AG08396 (cell line): ENCODE results near the gene NNMT.

ENCODE experiments used
- DNase-seq: peaks from one replicate; pipeline ENCODE4 v3.0.0; 2012; ENCODE audit warnings: low spot score, mixed read lengths

Gene NNMT

GRCh38 chr11:114263513-114264170 is 32.6 kb upstream of the NNMT start:
- DNase-seq, result no peak

GRCh38 chr11:114264381-114264780 is 31.8 kb upstream of the NNMT start:
- no peak for DNase-seq

- no peak for DNase-seq
Measured at GRCh38 chr11:114265122-114265878, 30.9 kb upstream of the NNMT start.

GRCh38 chr11:114269498-114269897 is 26.7 kb upstream of the NNMT start:
- no peak for DNase-seq

GRCh38 chr11:114270531-114271270 is 25.5 kb upstream of the NNMT start:
- DNase-seq, result no peak

- DNase-seq, result no peak
Measured at GRCh38 chr11:114271316-114271715, 24.9 kb upstream of the NNMT start.

- no peak for DNase-seq
Measured at GRCh38 chr11:114272311-114272710, 23.9 kb upstream of the NNMT start.

- DNase-seq, result no peak
Measured at GRCh38 chr11:114273071-114273470, 23.1 kb upstream of the NNMT start.

- no peak for DNase-seq
Measured at GRCh38 chr11:114273890-114274635, 22.1 kb upstream of the NNMT start.

GRCh38 chr11:114274637-114275036 is 21.6 kb upstream of the NNMT start:
- DNase-seq, result no peak

GRCh38 chr11:114275280-114275679 is 20.9 kb upstream of the NNMT start:
- DNase-seq, result no peak

- DNase-seq, result no peak
Measured at GRCh38 chr11:114276077-114276476, 20.1 kb upstream of the NNMT start.

GRCh38 chr11:114277637-114278341 is 18.4 kb upstream of the NNMT start:
- DNase-seq, result no peak

GRCh38 chr11:114278342-114279065 is 17.7 kb upstream of the NNMT start:
- no peak for DNase-seq

- DNase-seq, result peak; percentile 70
Measured at GRCh38 chr11:114279792-114280546, 16.2 kb upstream of the NNMT start.

GRCh38 chr11:114280696-114281095 is 15.5 kb upstream of the NNMT start:
- DNase-seq, result peak; percentile 86

- DNase-seq, result no peak
Measured at GRCh38 chr11:114281388-114281956, 14.7 kb upstream of the NNMT start.

GRCh38 chr11:114282488-114282887 is 13.7 kb upstream of the NNMT start:
- no peak for DNase-seq

- DNase-seq, result no peak
Measured at GRCh38 chr11:114283422-114283821, 12.8 kb upstream of the NNMT start.

GRCh38 chr11:114284021-114284420 is 12.2 kb upstream of the NNMT start:
- DNase-seq, result no peak
